HEK293 (cell line): Measurements from ENCODE around the gene AFAP1L2.

Source experiments
- GFI1B ChIP-seq: fragments of 450-650 bp; formaldehyde crosslinking; IDR thresholded peaks from 2 replicates; pipeline ENCODE4 v1.5.1; 2016; ENCODE audit warnings: missing biosample characterization, missing genetic modification characterization
- ZNF16 ChIP-seq: fragments of 450-650 bp; formaldehyde crosslinking; IDR thresholded peaks from 2 replicates; pipeline ENCODE4 v1.5.1; 2016; ENCODE audit warnings: low read depth, missing biosample characterization, missing genetic modification characterization
- ZNF274 ChIP-seq, 2 experiments: fragments of 200-500 bp in 1 of 2; fragments of 450-650 bp in 1 of 2; sonication (Bioruptor generic) in 1 of 2; formaldehyde crosslinking in 1 of 2; IDR thresholded peaks; 2 replicates each; pipeline versions ENCODE4 v1.5.1 to v1.6.1; 2014 to 2016; ENCODE audit warnings: borderline replicate concordance in 1 of 2, inconsistent platforms in 1 of 2, low read length in 1 of 2, missing biosample characterization in 1 of 2, missing genetic modification characterization in 1 of 2

DNA sequence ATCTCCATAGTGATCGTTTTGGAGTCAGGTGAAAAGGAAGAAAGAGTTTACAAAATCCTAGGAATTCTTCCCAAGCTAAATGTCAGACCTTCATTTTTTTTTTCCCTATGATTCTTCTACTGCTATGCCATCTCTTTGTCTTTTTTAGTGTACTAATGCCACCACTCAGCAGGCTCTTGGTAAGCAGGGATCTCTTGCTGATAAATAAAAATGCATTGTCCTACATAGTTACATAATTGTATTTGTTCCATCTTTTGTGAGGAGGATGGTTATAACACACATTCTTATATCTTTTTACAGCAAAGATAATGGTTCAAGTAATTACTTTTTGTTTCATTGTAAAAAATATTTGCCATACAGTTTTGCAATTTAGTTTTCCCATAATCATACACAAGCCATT, 36.8 kb upstream of the AFAP1L2 start:
- no peak for TF ChIP-seq GFI1B (tag by site-specific recombination)
- no peak for TF ChIP-seq ZNF16
- no peak for TF ChIP-seq ZNF274 (IDR thresholded peaks at IDR 0.05; ENCODE audit: low read length)
- TF ChIP-seq ZNF274 (tag by site-specific recombination; IDR thresholded peaks at IDR 0.05; ENCODE audit: borderline replicate concordance): no peak
